ENCODE results near the gene ALK.
A peak's percentile ranks its signal among the peaks of the same experiment; 100 is the strongest.

Gene ALK

DNA sequence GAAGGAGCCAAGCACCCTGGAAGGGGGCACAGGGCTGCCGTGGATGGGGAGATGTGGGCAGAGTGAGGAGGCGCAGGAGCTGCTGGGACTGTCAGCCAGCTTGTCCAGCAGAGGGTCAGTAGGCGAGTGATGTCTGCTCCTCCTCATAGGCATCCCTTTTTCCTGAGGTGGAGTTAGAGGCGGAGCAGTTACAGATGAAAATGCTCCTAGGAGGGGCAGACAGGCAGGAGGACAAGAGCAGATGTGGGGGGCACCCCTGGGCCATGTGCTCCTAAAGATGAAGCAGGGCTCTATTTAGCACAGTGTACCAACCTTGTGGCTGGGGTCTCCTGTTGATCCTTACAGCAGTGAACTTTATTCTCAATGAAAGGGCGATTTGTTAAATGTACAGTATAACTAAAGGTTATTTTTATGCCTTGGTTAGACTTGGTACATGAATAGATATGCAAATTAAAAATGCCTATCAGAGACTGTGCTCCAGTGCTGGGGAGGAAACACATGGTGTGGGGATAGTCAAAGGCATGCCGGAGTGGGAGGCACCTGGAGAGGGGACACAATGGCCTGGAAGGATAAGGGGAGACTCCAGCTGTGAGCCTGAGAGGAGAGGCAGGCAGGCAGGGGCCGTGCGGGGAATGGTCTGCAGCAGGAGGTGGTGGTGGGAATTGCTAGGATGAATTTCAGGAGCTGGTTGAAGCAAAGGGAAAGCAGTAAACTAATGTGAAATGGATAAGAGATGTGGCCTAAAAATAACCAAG is 630.9 kb downstream of the ALK start:
- DNase-seq, result no peak

DNA sequence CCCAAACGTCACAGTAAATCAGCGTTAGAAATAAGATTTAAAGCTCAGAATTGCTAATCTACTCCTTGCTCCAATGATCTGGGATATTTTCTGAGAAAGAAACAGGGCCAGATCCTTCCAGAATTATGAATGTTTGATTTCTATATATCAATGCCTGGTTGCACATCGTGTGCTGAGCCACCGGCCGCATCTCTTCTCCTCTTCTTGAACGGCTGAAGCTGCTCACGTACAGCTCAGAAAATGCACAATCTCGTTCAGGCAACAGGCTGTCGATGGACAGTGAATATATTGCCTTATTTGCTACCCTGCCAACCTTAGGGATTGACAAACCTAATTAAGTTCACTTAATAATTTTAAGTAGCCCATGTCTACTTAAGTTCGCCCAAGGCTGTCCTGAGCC is 636.7 kb downstream of the ALK start:
- DNase-seq, result no peak

DNA sequence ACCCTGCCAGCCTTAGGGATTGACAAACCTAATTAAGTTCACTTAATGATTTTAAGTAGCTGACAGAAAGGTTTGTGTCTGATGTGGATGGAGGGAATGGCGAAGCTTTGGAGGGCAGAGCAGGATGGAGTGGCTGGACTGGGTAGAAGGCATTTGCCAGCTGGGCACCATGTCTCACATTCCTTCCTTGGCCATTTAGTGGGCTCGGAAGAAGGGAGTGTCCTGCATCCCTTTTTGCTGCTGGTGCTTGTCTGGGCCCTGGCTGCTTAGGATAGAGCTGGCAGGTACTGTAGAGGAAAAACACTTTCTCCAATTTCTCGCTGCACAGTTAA is 639.5 kb downstream of the ALK start:
- DNase-seq, result no peak

DNA sequence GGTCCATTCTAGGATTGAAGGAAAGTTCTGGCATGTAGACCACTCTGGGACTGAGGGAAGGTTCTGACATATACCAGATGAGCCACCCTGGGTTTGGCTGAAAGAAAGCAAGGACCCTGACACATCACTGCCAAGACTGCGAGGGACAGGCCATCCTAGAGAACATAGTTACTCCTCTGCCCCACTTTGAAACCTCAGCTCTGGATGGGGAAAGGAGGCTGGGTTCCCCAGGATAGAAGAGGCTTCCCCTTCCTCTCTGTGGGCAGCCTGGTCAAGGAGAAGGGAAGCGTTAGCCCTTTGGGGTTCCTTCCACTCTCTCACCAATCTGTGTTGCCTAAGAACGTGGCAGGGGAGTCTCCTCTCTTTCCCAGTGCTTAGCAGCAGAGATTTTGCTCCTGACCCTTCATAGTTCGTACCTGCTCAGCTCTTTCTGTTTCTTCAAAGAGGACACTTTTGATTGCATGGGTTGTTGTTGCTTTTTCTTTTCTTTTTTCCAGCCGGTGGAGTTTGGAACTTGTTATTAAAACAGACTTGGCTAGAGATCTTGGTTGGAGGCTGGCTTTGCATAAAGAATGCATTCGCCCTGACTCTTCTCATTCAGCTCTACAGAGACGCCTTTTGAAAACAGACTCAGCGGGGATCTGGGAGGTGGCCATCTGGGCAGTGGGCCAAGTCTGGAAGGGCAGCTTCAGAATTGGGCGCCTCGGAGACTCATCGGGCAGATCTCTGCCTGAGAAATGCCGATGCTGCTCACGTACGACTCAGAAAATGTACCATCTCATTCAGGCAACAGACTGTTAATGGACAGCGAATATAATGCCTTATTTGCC is 640.1 kb downstream of the ALK start:
- DNase-seq, result no peak

DNA sequence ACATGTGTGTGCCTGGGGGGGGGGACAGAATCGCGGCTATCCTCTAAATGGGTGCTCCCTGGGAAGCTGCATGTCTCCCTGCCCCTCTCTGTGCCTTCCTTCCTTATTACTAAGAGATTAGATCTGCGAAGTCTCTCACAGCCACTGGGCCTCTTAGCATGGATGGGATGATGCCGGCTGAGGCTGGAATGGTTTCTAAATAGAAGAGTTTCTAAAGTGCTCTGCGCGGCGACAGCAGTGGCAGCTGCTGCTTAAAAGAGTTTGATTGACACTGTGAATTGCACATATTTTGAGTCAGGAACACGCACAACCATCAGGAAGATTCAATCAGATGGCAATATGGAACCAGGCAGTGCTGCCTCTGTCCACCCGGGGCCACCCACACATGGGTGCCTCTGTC is 642.4 kb downstream of the ALK start:
- no peak for DNase-seq

DNA sequence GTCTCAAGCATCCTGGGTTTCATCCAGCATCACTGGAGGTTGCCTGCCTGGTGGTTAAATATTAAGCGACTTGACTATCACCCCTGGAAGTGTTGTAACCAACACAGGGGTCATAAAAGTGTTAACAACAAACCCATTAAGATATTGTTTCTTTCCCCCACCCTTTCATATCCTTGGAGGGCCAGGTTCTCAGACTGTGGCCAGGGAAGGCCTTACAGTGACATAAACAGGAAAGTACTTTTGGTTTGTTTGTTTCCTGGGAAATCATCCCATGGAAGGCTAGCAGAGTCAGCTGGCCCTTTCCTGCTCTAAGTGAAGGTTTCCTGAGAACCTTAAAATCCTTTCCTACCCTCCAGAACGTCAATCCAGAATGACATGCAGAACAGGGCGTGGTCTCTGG is 645.2 kb downstream of the ALK start:
- DNase-seq, result no peak

DNA sequence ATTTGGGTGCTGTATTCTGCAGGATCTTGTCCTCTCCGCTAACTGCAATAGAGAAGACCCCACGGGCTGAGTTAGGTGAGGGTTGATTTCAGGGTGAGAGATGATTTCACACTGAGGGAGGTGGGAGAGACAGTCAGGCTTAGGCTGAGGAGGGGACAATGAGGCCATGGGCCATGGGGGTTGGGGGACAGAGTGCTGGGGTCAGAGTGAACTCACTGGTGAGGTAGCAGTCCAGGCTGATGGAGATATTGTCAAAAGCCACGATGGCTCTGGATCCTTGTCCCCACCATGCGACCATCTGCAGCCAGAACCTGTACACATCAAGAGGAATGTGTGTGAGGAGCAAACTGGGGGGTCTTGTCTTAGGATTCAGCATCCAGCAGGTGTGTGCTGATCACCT is 646.2 kb downstream of the ALK start:
- DNase-seq, result no peak

DNA sequence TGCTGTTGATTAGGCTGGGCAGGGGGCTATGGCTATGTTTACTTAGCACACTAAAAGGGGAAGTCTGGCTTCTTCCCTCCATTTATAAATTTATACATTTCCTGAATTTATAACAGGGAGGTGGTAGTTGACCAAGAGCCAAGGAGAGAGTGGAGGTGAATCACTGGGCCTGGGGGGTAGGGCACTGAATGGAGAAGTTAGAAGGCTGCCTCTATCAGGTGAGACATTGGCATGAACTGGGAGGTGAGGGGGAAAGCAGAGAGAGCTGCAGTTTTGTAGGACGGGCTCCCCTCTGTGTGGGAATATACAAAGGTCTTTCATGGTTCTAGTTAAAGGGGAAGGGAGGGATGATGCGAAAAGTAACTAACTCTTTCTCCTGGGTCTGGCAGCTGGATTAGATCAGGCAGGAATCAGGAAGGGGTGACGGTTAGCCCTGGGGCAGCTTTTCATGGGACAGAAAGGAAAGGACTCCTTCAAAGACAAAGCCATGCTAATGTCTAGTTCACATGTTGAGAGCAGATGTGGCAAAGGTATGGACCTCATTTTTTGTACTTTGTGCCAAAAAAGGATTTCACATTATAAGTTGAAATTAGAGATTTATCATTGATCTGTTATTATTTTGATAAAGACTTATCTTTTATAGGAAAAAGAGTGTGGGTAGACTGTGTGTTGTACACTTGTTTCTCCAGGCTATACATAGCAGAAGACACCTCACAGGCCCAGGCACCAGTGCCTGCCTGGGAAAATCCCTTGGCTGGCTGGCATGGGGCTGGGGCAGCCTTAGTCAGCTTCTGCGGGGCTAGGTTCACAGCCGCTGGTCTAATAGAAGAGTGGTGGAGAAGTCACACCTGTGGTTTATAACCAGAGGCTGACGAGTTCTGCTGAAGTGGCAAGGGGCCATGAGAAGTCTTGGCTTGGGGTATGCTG is 647.4 kb downstream of the ALK start:
- DNase-seq, result no peak

DNA sequence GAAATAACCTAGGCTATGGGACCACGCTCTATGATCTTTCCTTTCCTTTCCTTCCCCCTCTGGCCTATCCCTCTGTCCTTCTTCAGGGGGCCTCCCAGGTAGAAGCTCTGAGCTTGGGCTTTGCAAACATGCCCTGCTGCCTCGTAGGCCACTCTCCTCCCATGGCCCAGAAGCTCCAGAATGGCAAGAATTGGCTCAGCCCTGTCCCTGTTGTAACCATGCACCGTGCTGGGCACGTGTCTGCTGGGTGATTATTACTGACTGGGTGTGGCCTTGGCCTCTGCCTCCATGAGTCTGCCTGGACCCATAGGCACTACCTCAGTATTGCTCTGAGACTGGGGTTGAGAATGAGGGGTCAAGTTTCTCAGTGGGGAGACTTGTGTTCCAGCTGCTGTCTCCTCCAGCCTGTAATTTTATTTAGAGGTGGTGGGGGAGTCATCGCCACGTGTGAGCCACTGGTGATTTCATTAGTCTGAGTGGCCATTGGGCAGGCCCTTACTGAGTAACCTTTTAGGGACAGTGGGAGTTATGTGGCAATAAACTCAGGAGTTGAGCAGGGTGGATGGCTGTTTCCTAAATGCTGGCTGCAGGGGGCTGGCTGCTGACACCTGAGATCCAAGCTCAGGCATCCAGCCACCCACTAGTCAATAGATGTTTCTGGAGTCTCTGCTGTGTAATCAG is 648.2 kb downstream of the ALK start:
- no peak for DNase-seq

DNA sequence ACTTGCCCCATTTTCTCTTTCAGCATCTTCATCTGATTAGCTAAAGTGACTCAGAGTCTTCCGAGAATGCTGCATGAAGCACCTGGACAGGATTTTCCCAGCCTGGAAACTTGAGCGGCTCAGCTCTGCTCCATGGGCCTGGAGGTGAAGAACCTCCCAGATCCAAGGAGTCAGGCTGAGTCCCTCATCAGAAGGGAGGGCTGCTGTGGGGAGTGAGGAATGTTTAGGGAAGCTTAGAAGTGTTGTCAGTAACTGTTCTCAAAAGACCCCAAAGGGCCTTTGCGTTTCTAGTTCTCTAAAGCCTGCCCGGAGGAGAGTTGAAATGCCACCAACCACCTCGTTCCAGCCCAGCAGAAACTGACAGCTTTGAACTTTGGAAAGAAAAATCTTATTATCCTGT is 649.1 kb downstream of the ALK start:
- no peak for DNase-seq

DNA sequence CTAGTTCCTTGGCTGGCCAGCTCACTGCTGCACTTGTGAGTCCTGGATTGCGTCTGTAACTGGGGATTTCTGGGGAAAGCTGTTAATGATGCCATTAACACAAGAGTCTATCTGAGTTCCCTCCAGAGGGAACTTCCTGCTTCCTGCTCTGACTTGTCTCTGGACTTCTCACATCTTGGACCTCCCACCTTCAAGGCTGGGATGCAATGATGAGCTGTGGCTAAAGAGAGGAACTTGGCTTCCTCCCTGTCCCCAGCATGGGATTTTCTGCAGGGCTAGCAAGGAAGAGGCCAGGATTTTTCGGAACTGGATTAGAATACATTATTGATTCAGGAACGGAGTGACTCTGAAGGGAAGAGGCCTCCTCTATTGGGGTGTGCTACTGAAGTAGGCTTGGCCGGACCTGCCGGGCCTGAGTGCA is 650.7 kb downstream of the ALK start:
- DNase-seq, result no peak

DNA sequence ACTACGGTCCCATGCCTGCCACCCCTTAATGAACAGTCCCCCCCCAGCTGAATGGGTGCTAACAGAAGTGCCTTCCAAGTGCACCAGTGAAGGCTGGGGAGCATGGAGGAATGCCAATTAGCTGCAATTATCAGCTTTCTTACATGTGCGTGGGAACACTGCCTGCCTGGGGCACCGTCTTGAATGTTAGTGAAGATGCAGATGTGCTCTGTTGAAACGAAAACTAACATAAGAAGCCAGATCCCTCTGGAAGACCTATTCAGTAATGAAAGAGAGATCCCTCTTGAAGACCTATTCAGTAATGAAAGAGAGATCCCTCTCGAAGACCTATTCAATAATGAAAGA is 651.6 kb downstream of the ALK start:
- no peak for DNase-seq

DNA sequence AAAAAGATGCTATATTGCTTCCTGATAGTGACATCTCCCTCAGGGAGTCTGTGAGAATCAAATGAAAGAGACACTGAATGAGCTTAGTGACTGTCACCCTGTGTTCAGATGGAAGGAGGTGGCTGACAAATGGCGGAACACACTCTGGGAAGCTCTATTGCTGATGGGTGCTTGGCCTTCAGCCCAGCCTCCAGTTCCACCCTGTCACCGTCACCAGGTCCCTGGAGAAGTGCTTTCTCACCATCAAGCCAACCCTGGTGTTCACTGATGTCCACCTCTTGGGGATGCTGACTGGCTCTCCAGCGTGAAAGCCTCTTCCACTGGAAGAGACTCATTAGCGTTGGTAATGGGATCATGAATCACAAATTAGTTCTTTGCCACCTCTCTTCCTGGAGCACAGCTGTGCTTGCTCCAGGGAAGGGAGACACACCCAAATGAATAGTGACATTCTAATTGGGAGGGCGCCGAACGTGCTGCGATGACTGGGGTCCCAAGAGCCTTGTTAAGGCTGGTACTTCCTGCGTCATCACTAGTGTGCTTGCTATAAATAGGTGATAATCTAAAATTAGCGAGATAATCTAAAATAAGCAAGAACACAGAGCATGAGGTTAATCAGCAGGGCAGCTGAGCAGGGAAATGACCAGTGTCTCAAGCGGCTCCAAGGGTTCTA is 652.2 kb downstream of the ALK start:
- peak; percentile 16 for DNase-seq

DNA sequence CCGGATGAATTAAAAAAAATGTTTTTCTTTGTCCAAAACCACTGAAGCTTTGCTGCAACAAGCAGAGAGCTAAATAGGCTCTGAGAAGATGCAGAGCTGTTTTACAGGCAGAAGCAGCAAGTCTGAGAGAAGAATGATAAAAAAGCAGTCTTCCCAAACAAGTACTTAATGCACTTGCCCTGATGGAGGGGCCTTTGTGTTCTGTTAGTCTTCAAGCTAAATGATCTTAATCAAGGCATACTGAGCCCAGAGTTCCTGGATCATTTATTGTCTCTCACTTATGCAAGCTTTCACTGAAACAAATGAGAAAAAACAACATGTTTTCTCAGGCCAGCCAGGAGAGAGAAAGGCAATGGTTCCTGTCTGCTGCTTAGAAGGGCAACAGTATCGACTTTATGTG is 653.7 kb downstream of the ALK start:
- DNase-seq, result no peak

DNA sequence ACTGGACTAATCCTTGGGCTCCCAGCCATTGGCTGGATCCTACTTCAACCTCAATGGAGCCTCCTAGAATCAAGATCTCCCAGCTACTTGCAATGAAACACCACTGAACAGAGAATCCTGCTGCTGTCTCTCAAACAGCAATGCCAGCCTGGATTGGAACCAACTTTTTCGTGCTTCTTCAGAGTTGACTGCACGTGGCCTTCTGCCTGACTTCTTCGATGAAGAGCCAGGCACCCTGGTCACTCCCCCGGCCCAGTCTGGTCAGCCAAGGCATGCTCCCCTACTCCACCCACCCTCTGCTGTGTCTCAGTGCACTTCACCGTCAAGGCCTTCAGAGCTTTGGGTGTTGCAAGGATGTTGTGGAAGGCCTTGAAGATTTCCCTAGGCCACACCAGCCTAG is 657.5 kb downstream of the ALK start:
- DNase-seq, result peak; percentile 16

DNA sequence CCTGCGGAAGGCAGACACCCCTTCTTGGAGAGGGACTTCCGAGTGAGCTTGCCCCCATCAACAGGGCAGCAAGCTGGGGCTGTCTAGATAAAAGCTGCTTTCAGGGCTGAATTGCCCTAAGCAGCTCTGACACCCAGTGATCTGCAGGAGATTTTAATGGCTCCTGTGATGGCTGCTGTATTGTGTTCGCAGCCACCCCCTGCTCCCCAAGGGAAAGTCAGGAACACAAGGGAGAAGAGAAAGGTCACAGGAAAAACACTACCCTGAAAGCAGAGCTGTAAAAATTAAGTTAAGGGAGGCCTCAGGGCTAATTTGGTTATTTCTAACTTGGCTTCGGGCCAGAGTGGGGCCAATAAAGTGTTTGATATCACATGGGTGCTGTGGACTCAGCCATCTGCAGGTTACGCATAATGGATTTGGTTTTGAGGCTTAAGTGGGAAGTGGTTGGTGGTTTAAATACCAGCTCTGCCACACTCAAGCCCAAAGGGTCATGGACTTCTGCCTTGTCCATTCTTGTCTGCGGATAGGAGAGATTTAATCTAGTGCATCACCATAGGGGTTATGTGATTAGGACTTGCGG is 658.6 kb downstream of the ALK start:
- DNase-seq, result peak; percentile 41

DNA sequence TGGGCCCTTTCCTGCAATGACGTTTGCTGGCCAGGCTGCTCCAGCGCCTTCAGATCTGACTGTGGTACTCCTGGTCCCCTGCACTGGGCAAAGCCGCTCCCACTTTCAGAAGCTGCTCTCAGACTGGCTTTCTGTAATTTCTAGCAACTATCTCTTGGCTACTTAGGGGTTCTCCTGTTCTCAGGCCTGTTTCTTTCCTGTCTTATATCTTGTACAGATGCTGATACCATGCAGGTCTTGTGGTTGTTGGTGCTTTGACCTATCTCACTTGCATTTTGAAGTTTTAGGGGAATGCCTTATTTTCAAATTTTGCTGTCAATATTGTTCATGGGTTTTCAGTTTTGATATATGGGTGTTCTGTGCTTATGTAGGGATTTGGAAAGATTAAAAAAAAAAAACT is 660.4 kb downstream of the ALK start:
- peak; percentile 8 for DNase-seq

DNA sequence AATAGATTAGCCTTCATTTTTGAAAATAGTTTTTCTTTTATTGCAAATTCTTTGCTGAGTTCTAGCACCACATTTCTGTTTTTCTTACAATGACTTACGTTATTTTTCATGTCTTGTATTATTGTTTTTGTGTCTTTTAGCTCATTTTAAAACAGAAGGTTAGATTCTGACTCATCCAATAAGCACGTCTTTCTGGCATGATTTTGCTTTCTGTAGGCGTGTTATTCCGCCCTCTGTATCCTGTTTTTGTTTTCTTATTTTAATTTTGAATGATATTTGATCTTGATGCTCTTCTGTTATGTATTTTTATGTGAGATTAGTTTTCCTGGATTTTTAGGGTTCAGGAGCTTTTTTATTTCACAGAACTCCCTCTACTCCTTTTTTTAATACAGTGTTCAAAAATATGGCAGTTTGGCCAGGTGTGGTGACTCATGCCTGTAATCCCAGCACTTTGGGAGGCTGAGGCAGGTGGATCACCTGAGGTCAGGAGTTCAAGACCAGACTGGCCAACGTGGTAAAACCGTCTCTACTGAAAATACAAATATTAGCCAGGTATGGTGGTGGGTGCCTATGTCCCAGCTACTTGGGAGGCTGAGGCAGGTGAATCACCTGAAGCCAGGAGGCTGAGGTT is 661.1 kb downstream of the ALK start:
- peak; percentile 37 for DNase-seq

DNA sequence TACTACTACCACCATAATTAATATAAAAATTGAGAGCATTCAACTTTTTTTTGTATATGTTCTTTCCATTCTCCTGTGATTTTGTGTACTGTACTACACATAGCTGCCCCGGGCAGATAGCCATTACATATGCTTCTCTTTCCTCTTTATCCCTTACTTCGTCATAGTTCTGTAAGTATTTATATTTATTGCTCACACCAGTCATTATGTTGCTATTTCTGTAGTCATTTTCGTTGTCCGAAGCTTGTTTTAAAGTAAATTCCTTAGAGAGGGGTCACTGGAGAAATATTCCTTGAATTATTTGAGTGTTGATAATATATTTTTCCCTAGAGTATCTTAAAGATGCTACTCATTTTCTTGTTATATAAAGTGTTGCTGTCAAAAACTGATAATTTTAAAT is 662.2 kb downstream of the ALK start:
- no peak for DNase-seq

DNA sequence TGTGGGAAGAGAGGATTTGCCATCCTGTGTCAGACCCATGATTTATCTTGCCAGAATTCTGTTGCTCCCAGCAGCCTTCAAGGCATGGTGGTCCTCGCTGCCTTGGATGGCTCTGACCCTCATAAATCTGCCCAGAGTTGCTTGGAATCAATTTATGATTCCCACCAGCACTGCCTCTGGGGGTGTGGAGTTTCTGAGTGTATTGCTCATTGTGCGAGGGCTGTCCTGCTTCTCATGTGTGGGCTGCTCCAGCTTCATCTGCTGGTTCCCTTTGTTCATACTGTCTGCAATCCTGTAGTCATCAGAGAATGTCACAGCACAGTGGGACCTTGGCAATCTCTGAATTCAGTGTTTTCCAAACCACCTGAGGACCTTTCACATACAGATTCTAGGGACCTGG is 666.4 kb downstream of the ALK start:
- peak; percentile 12 for DNase-seq

DNA sequence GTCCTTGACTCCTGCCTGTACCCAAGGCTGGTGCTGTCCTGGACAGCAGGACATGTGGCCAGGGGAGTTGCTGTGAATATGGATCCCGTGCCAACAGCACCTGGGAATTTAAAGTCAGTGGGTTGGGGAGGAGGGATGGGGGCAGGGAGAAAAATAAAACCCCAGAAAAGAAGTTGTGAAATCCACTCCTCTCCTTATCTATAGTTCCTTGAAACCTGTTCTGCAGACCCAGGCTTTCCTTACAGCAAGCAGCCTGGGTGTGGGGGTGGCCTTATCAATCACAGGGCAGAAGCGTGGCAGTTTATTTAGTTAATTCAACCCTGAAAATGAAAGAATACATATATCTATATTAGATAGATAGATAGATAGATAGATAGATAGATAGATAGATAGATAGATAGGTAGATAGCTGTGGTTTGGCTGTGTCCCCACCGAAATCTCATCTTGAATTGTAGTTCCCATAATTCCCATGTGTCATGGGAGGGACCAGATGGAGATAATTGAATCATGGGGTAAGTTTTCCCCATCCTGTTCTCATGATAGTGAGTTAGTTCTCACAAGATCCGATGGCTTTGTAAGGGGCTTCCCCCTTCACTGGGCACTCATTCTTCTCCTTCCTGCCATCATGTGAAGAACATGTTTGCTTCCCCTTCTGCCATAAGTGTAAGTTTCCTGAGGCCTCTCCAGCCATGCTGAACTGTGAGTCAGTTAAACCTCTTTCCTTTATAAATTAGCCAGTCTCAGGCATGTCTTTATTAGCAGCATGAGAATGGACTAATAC is 667.7 kb downstream of the ALK start:
- DNase-seq, result peak; percentile 19
